Upper lobe of left lung (tissue), 6 donors: ENCODE data around the gene SLC26A11. TPM values are rescaled to one million over a fixed set of nuclear protein-coding genes. Genes with fewer than 3 reads are reported as not detected.

Source experiments
- ATAC-seq, 2 donors: fragments of 200-7000 bp; cut with Tn5 transposase; one replicate each; pipeline ENCODE4 v1.9.1; 2022; ENCODE audit warnings: mild to moderate bottlenecking in 2 of 2, moderate library complexity in 2 of 2; ENCODE audit not compliant: low FRiP score in 2 of 2
- DNase-seq, 2 donors: peaks; one replicate each; pipeline ENCODE4 v3.0.0-alpha.2; 2019 to 2020
- H3K27ac ChIP-seq, 4 donors: fragments of 200-600 bp; sonication (generic); one replicate each; pipeline ENCODE4 v1.5.1; 2016 to 2019
- H3K27me3 ChIP-seq, 4 donors: fragments of 200-600 bp; sonication (generic); one replicate each; pipeline ENCODE4 v1.5.1; 2017 to 2019
- H3K36me3 ChIP-seq, 4 donors: fragments of 200-600 bp; sonication (generic); one replicate each; pipeline ENCODE4 v1.5.1; 2016 to 2019
- H3K4me1 ChIP-seq, 4 donors: fragments of 200-600 bp; sonication (generic); one replicate each; pipeline ENCODE4 v1.5.1; 2018 to 2019
- H3K4me3 ChIP-seq, 4 donors: fragments of 200-600 bp; sonication (generic); one replicate each; pipeline ENCODE4 v1.5.1; 2017 to 2019; ENCODE audit warnings: mild to moderate bottlenecking in 2 of 4, moderate library complexity in 1 of 4
- H3K9me3 ChIP-seq, 4 donors: fragments of 200-600 bp; sonication (generic); one replicate each; pipeline ENCODE4 v1.5.1; 2018 to 2019
- CTCF ChIP-seq, 6 experiments: fragments of 450-650 bp in 4 of 6; fragments of 200-600 bp in 2 of 6; sonication (generic) in 2 of 6; IDR thresholded peaks; one replicate each; pipeline ENCODE4 v1.5.1; 2016 to 2019; ENCODE audit warnings: antibody characterized with exemption in 6 of 6
- EP300 ChIP-seq, 4 donors: sonication (generic); formaldehyde crosslinking; IDR thresholded peaks; one replicate each; pipeline ENCODE4 v1.5.1; 2017; ENCODE audit warnings: antibody characterized with exemption in 4 of 4, control low read depth in 2 of 4
- POLR2A ChIP-seq, 4 donors: fragments of 450-650 bp; IDR thresholded peaks; one replicate each; pipeline ENCODE4 v1.5.1; 2016 to 2017; ENCODE audit warnings: antibody characterized with exemption in 4 of 4, mild to moderate bottlenecking in 2 of 4
- POLR2AphosphoS5 ChIP-seq, 2 donors: sonication (generic); formaldehyde crosslinking; IDR thresholded peaks; one replicate each; pipeline ENCODE4 v1.5.1; 2017; ENCODE audit warnings: antibody characterized with exemption in 2 of 2
- WGBS, 2 donors: methylation state at CpG; one replicate each; pipeline ENCODE4 v1.1.5; 2017 to 2018; 5-methylcytosine and 5-hydroxymethylcytosine counted together
- total RNA-seq, 6 donors: library from RNA; depleted of rRNA in 4 of 6; stranded (reverse); fragments of >200 nt in 4 of 6; gene quantifications; one replicate each; pipeline versions ENCODE4 v1.1.0 to v1.2.1, GENCODE V29; 2016 to 2021
- donor health status: DM: no; HTN: no; CAD: no; lungs with moderate emphysema.
- donor health status: DM: no; HTN: yes; CAD: no; lungs with severe emphysema.

Gene SLC26A11
- total RNA-seq, 6 donors from 2014 or later, result 14.8 to 162 (median 43.1) TPM

GRCh38 chr17:80261895-80262279, 41.7 kb downstream of the SLC26A11 start:
- H3K4me3 ChIP-seq, result peak overlapping the region in 3 of 4 donors; percentile 71 to 99 (median 98)
- no peaks in the 10 kb centered on the region for H3K9me3 ChIP-seq
- H3K27me3 ChIP-seq, result no peaks in the 10 kb centered on the region
- ATAC-seq (no peak), DNase-seq (no peak)
- 44 to 54% methylated on average over 8 of the region's 8 CpGs for WGBS, 2 donors
- peaks cover 53 to 68% (median 58%) of the 10 kb centered on the region in 4 donors for H3K4me1 ChIP-seq
- H3K36me3 ChIP-seq, result peaks cover 0 to 15% (median 5%) of the 10 kb centered on the region in 4 donors
- peak overlapping the region; percentile 94 to 100 (median 98) for H3K27ac ChIP-seq
- no peak for TF ChIP-seq CTCF (IDR thresholded peaks at IDR 0.05)

- peaks cover 0 to 16% (median 7%) of the 10 kb centered on the region in 4 donors for H3K36me3 ChIP-seq
- TF ChIP-seq CTCF (IDR thresholded peaks at IDR 0.05), result no peak
- no peak for TF ChIP-seq EP300 (IDR thresholded peaks at IDR 0.05)
- no peak for TF ChIP-seq POLR2AphosphoS5 (IDR thresholded peaks at IDR 0.05)
- no peak for TF ChIP-seq POLR2A (IDR thresholded peaks at IDR 0.05)
- H3K27ac ChIP-seq, result peak overlapping the region; percentile 94 to 100 (median 98)
- 44 to 79% methylated on average over 3 of the region's 3 CpGs for WGBS, 2 donors
- H3K9me3 ChIP-seq, result no peaks in the 10 kb centered on the region
- peaks cover 53 to 70% (median 58%) of the 10 kb centered on the region in 4 donors for H3K4me1 ChIP-seq
- H3K27me3 ChIP-seq, result no peaks in the 10 kb centered on the region
- DNase-seq, result no peak
- H3K4me3 ChIP-seq, result peak overlapping the region in 2 of 4 donors; percentile 71 to 99
- no peak for ATAC-seq
These were observed 42.1 kb downstream of the SLC26A11 start for GRCh38 chr17:80262291-80262690.

GRCh38 chr17:80262775-80263244, 42.6 kb downstream of the SLC26A11 start:
- 41 to 63% methylated on average over 2 to 7 of the region's 8 CpGs for WGBS, 2 donors
- Histone ChIP-seq H3K27ac (peak overlapping the region; percentile 94 to 100 (median 98)), H3K4me3 (peak overlapping the region in 3 of 4 donors; percentile 52 to 99 (median 55)), H3K36me3 (peaks cover 0 to 21% (median 7%) of the 10 kb centered on the region in 4 donors), H3K9me3 (no peaks in the 10 kb centered on the region), H3K27me3 (no peaks in the 10 kb centered on the region), H3K4me1 (peaks cover 53 to 71% (median 58%) of the 10 kb centered on the region in 4 donors)
- no peak for TF ChIP-seq POLR2AphosphoS5 (IDR thresholded peaks at IDR 0.05)
- no peak for TF ChIP-seq POLR2A (IDR thresholded peaks at IDR 0.05)
- TF ChIP-seq EP300 (IDR thresholded peaks at IDR 0.05), result no peak
- TF ChIP-seq CTCF (IDR thresholded peaks at IDR 0.05), result no peak
- DNase-seq (no peak), ATAC-seq (no peak)

- Histone ChIP-seq H3K27ac (peak overlapping the region; percentile 94 to 100 (median 98)), H3K36me3 (peaks cover 0 to 28% (median 7%) of the 10 kb centered on the region in 4 donors), H3K27me3 (no peaks in the 10 kb centered on the region), H3K4me3 (peak overlapping the region; percentile 52 to 99 (median 58)), H3K4me1 (peaks cover 53 to 74% (median 58%) of the 10 kb centered on the region in 4 donors), H3K9me3 (no peaks in the 10 kb centered on the region)
- TF ChIP-seq CTCF (IDR thresholded peaks at IDR 0.05) (peak in 2 of 6 experiments; percentile 28 to 32), POLR2A (IDR thresholded peaks at IDR 0.05) (peak in 1 of 4 donors; percentile 74), POLR2AphosphoS5 (IDR thresholded peaks at IDR 0.05) (peak; percentile 84), EP300 (IDR thresholded peaks at IDR 0.05) (peak in 1 of 4 donors; percentile 38)
- peak; percentile 58 to 78 for ATAC-seq
- WGBS, 2 donors, result 14 to 15% methylated on average over 12 to 14 of the region's 19 CpGs
- DNase-seq, result peak in 1 of 2 donors; percentile 96
These were observed 43.3 kb downstream of the SLC26A11 start for GRCh38 chr17:80263253-80264204.
